ENCODE data around the gene CFAP46. TPM values are rescaled to one million over a fixed set of nuclear protein-coding genes. Genes with fewer than 3 reads are reported as not detected.

CFAP46 gene
- total RNA-seq, 2 experiments from 2014 or later: not detected

DNA sequence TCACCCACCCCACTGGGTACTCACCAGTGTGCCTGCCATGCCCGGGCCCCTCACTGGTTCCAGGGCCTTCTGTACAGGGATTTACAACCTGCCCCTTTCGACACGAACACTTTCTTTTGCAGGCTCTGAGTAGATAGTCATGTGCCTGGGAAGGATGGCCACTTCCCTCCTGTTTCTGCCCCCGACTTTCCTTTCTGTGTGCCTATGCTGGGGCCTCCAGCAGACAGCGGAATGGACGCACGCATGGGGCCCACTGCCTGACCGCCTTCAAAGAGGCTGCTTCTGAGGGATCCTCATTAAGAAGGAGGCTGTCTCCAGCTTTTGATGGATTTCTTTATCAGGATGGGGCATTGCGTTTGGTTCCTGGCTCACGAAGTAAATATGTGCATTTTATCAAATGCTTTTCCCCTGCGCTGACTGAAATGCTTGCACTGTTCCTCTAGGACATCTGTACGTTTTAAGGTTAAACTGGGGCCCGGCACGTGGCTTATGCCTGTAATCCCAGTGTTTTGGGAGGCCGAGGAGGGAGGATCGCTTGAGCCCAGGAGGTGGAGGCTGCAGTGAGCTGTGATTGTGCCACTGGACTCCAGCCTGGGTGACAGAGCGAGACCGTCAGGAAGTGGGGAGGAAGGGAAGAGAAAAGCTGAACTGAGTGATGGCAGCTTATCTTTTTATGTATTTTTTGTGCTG lies 127.1 kb downstream of the CFAP46 start:
- Histone ChIP-seq H3K27ac (ENCODE audit: low read depth in 1 of 2, low read length in 2 of 2) (no peak overlapping the region), H3K9me3 (ENCODE audit: control insufficient read depth in 1 of 2, insufficient read depth in 1 of 2, low read length in 2 of 2) (no peaks in the 10 kb centered on the region), H3K27me3 (ENCODE audit: control insufficient read depth in 1 of 2, insufficient read depth in 2 of 2, low read length in 2 of 2) (peaks cover 8 to 11% of the 10 kb centered on the region in 2 experiments), H3K4me3 (ENCODE audit: low read length) (no peak overlapping the region), H3K4me1 (ENCODE audit: insufficient read depth, low read length) (no peaks in the 10 kb centered on the region), H3K36me3 (ENCODE audit: insufficient read depth, low read length) (no peaks in the 10 kb centered on the region)
- Mint-ChIP-seq H3K4me1 (ENCODE audit: low read depth) (no peaks in the 10 kb centered on the region), H3K36me3 (ENCODE audit: low read depth) (no peaks in the 10 kb centered on the region), H3K4me3 (no peak overlapping the region), H3K9me3 (no peaks in the 10 kb centered on the region), H3K27ac (no peak overlapping the region), H3K27me3 (peaks cover 31% of the 10 kb centered on the region)
- ATAC-seq (ENCODE audit: poor library complexity) (no peak), DNase-seq (no peak)
- intact Hi-C loops (cut with DNase I, micrococcal nuclease): no loop called here
- TF ChIP-seq, protein P1, sequence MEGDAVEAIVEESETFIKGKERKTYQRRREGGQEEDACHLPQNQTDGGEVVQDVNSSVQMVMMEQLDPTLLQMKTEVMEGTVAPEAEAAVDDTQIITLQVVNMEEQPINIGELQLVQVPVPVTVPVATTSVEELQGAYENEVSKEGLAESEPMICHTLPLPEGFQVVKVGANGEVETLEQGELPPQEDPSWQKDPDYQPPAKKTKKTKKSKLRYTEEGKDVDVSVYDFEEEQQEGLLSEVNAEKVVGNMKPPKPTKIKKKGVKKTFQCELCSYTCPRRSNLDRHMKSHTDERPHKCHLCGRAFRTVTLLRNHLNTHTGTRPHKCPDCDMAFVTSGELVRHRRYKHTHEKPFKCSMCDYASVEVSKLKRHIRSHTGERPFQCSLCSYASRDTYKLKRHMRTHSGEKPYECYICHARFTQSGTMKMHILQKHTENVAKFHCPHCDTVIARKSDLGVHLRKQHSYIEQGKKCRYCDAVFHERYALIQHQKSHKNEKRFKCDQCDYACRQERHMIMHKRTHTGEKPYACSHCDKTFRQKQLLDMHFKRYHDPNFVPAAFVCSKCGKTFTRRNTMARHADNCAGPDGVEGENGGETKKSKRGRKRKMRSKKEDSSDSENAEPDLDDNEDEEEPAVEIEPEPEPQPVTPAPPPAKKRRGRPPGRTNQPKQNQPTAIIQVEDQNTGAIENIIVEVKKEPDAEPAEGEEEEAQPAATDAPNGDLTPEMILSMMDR (IDR thresholded peaks at IDR 0.05): no peak
- ChIA-PET CTCF (no interaction called here), POLR2A (no interaction called here)

DNA sequence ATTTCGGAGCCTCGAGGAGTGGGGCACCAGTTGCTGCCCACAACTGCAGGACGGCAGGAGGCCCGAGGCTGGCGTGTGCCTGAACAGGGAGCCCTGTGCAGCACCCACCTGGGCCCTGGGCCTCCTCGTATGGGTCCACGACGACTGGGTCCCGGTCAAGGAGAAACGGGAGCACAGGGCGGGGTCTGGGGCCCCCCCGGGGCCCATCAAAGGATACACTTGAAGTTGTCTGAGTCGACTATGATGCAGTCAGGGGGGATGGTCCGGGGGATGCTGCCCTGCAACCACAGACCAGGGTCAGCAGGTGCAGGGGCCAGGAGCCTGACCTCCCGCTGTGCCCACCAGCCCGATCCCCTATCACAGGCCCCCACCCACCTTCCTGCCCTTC lies 127.9 kb downstream of the CFAP46 start:
- no peak overlapping the region for H3K4me3 Mint-ChIP-seq
- CTCF ChIA-PET: no interaction called here
- no peak for ATAC-seq (ENCODE audit: poor library complexity)

DNA sequence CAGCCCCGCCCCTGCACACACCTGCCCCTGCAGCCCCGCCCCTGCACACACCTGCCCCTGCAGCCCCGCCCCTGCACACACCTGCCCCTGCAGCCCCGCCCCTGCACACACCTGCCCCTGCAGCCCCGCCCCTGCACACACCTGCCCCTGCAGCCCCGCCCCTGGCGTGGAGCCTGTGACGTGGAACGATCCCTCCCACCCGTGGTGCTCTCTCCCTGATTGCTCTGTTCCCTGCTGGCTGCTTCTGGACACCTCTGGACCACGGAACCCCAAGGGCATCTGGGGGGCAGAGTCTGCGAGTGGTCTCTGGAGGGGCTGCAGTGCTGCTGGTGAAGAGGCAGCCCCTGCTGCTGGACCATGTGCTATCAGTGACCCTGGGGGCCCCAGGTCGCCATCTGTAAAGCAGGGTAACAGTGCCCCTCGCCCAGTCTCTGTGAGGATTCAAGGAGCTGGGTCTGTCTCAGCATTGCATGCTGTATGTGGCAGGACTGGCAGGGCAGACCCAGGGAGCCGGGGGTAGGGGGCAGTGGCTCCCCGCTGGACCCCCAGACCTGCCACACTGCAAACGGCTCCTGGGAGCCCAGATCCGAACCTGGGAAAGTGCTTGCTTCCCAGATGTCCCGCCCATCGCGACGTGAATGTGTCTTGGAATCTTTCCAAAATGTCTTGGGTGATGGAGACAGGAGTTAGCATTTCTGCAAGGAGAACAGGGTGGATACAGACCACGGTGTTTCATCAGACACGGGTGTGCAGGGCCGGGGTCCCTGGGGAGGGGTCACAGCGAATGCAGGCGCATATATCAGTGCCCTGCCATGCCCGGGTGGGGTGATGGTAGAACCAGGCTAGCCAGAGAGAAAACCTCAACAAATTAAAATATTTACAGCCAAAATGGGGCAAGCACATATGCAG lies 128.6 kb downstream of the CFAP46 start:
- intact Hi-C loops (cut with DNase I, micrococcal nuclease): no loop called here
- no peak overlapping the region for H3K4me3 ChIP-seq (ENCODE audit: low read length)
- DNase-seq (no peak), ATAC-seq (ENCODE audit: poor library complexity) (no peak)
- H3K36me3 Mint-ChIP-seq (ENCODE audit: low read depth): no peaks in the 10 kb centered on the region
- ChIA-PET CTCF (no interaction called here), POLR2A (no interaction called here)
- peaks cover 23% of the 10 kb centered on the region for H3K27me3 Mint-ChIP-seq
- TF ChIP-seq, protein P1 (IDR thresholded peaks at IDR 0.05): no peak
- H3K4me1 Mint-ChIP-seq (ENCODE audit: low read depth): no peaks in the 10 kb centered on the region
- H3K27ac Mint-ChIP-seq: no peak overlapping the region
- no peak overlapping the region for H3K4me3 Mint-ChIP-seq
- no peaks in the 10 kb centered on the region for H3K9me3 Mint-ChIP-seq
- H3K9me3 ChIP-seq (ENCODE audit: control insufficient read depth in 1 of 2, insufficient read depth in 1 of 2, low read length in 2 of 2): peaks cover 0 to 4% of the 10 kb centered on the region in 2 experiments
- H3K27me3 ChIP-seq (ENCODE audit: control insufficient read depth in 1 of 2, insufficient read depth in 2 of 2, low read length in 2 of 2): peaks cover 8 to 11% of the 10 kb centered on the region in 2 experiments
- H3K4me1 ChIP-seq (ENCODE audit: insufficient read depth, low read length): no peaks in the 10 kb centered on the region
- no peaks in the 10 kb centered on the region for H3K36me3 ChIP-seq (ENCODE audit: insufficient read depth, low read length)
- no peak overlapping the region for H3K27ac ChIP-seq (ENCODE audit: low read depth in 1 of 2, low read length in 2 of 2)

More for the DNA sequence above, 127.9 kb downstream of the CFAP46 start:
- Mint-ChIP-seq H3K27ac (no peak overlapping the region), H3K4me1 (ENCODE audit: low read depth) (no peaks in the 10 kb centered on the region), H3K27me3 (peaks cover 27% of the 10 kb centered on the region), H3K9me3 (no peaks in the 10 kb centered on the region), H3K36me3 (ENCODE audit: low read depth) (no peaks in the 10 kb centered on the region)
- no peak for DNase-seq
- H3K36me3 ChIP-seq (ENCODE audit: insufficient read depth, low read length): no peaks in the 10 kb centered on the region
- peaks cover 8 to 11% of the 10 kb centered on the region in 2 experiments for H3K27me3 ChIP-seq (ENCODE audit: control insufficient read depth in 1 of 2, insufficient read depth in 2 of 2, low read length in 2 of 2)
- no peaks in the 10 kb centered on the region for H3K4me1 ChIP-seq (ENCODE audit: insufficient read depth, low read length)
- no peak overlapping the region for H3K4me3 ChIP-seq (ENCODE audit: low read length)
- TF ChIP-seq, protein P1 (IDR thresholded peaks at IDR 0.05): no peak
- peaks cover 0 to 4% of the 10 kb centered on the region in 2 experiments for H3K9me3 ChIP-seq (ENCODE audit: control insufficient read depth in 1 of 2, insufficient read depth in 1 of 2, low read length in 2 of 2)
- intact Hi-C loops (cut with DNase I, micrococcal nuclease): no loop called here
- H3K27ac ChIP-seq (ENCODE audit: low read depth in 1 of 2, low read length in 2 of 2): no peak overlapping the region
- POLR2A ChIA-PET: no interaction called here
